LHCN-M2 (cell line): ENCODE measurements around the gene OR8H1. TPM values are rescaled to one million over a fixed set of nuclear protein-coding genes. Genes with fewer than 3 reads are reported as not detected.

ENCODE experiments used
- DNase-seq: peaks from one replicate; pipeline ENCODE4 v3.0.0-alpha.2; 2012; ENCODE audit warnings: low read depth
- polyA plus RNA-seq: library from polyadenylated mRNA; unstranded; fragments of >200 nt; gene quantifications from one replicate; pipeline ENCODE4 v1.2.1, GENCODE V29; 2012; ENCODE audit warnings: missing spikeins
- total RNA-seq: library from RNA; depleted of rRNA; stranded (reverse); fragments of >200 nt; gene quantifications from 2 replicates; pipeline ENCODE4 v1.2.3, GENCODE V29; 2014; rRNA removed

The OR8H1 gene, protein sequence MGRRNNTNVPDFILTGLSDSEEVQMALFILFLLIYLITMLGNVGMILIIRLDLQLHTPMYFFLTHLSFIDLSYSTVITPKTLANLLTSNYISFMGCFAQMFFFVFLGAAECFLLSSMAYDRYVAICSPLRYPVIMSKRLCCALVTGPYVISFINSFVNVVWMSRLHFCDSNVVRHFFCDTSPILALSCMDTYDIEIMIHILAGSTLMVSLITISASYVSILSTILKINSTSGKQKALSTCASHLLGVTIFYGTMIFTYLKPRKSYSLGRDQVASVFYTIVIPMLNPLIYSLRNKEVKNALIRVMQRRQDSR
- not detected in 2 replicates for total RNA-seq
- not detected for polyA plus RNA-seq

DNA sequence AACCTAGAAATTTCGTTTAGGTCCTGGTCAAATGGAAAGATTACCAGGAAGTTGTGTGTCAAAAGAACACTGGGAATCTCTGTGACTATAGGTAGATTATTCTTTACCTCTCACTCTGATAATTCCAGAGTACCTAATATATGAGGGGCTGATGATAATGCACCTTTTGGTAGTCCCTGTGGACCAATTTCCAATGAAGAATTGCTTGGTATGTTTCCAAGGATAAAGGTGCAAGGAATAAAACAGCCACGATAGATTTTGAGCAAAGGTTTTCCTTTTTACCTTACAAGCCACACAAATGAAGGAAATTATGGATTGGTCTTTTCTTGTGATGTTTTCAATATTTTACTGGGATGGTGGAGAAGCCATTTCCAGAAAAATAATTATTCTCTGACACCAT lies at the start of gene OR8H1:
Gene OR8H1, minus strand, starts transcription at position 101 of the 400 bp plus-strand sequence. CDS start 1,192 bp downstream, outside the sequence.
- no peak for DNase-seq

DNA sequence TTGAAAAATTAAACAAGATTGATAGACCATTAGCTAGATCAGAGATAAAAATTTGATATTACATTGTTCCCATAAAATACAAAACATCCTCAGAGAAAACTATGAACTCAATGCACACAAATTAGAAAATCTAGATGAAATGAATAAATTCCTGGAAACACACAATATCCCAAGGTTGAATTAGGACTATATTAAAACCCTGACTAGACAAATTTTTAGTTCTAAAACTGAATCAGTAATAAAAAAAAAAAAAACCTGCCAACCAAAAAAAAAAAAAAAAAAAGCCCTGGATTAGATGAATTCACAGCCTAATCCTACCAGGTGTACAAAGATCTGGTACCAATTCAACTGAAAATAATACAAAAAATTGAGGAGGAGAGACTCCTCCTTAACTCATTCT lies 48.2 kb upstream of the OR8H1 start:
- DNase-seq = no peak

DNA sequence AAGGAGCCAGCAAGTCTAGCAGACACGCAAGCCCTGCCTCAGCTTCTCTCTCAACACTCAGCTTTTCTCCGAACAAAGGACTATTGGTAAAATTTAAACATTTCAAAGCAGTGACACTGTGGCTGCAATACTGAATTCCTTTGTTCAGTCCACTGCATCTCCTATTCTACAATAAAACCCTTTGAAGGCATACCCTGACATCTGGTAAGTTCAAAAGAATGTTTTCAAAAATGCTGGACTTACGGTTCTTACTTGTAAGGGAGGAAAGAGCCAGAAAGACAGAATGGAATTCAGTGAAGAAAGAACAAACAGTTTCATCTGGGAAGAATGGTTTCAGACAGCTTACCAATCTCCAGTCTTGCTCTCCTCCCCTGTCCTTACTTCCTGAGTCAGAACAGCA lies 41.1 kb upstream of the OR8H1 start:
- DNase-seq = no peak

- DNase-seq = no peak
Observed at GRCh38 chr11:56331861-56332491, 39.9 kb upstream of the OR8H1 start.

- DNase-seq = no peak
Observed at GRCh38 chr11:56314844-56315243, 22.8 kb upstream of the OR8H1 start, which contains the start of gene OR8K3. TSS of gene OR8K3 (plus strand) at chr11:56315144. CDS start at chr11:56318307, 3,163 bp downstream.

DNA sequence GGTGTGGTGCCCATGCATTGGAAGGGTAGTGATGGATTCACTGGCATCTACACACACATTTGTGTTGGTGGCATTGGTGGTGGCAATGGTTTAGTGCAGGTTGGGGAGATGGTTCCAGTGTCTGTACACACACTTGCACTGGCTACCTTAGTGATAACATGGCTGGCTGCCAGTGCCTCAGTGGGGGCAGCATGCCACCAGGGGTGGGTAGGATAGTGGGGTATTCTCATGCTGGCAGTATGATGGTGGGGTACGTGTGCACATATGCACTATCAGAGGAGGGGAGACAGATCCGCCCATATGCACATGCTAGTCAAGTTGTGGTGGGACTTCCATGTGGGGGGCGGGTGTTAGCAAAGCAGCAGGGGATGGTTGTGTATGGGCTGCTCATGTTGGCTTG lies 15.8 kb upstream of the OR8H1 start:
- no peak for DNase-seq

DNA sequence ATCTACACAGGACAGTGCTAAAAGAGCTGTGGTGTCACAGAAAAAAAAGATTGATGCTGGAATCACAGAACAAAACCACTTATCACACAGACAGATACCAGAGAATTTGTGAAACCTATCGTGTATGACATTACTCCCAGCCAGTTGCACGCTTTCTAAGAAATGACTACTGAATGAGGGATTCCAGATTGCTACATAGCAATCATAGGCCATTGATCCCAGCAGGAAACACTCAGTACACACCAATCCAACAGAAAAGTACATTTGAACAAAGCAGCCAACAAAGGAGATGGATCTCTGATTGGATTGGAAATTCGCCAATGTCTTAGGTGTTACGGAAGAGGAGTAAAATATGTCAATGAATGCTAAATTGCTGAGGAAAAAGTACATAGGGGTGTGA lies 4.8 kb upstream of the OR8H1 start:
- DNase-seq = no peak

GRCh38 chr11:56273854-56274253 lies 18.2 kb downstream of the OR8H1 start, which contains the start of gene OR5T1:
TSS of gene OR5T1 (plus strand) at chr11:56274154. CDS start at chr11:56275639, 1,485 bp downstream.
- no peak for DNase-seq

DNA sequence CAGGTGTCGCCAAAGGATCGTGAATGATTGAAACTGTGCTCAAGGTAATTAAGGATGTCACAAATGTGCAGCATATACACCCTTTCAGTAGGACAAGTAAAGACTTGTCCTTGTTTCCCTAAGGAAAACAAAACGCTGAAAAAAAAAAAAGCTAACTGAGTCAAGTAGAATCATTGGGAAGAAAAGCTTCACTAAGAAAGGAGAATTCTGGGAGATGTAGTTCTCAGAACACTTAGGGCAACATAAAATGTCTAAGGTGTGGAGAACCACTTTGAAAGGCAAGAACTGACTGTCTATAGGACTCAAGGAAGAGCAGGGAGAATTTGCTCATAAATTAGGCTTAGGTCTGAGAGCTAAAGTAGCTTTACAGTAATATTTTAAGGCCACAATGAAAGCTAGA lies 21.0 kb downstream of the OR8H1 start:
- DNase-seq = no peak

DNA sequence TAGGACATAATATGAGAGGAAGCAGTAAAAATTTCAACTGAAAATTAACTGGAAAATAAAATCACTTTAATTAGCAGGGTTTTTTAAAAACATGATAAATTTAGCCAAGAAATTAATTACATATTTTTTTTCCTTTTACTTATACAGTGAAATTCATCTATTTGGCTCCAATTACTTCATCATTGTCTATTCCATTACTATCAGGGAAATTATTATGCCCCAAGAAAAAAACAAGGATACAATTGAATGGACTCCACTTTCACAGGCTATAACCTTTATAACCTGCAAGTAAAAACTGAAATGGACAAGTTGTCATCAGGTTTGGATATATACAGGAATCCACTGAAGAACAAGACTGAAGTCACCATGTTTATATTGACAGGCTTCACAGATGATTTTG lies 40.1 kb downstream of the OR8H1 start, which contains the start of gene OR5T3:
Gene OR5T3, plus strand, starts transcription at position 301 of the 400 bp plus-strand sequence. Its CDS starts 0 bp downstream, at position 301.
- DNase-seq = no peak

Other genes starting within 250 kb of the OR8H1 start
- gene OR8I2, start 198.9 kb downstream of the OR8H1 start, total RNA-seq = not detected in 2 replicates
- gene OR8H2, start 188.6 kb downstream of the OR8H1 start, total RNA-seq = not detected in 2 replicates
- gene OR8H3, start 169.9 kb downstream of the OR8H1 start, total RNA-seq = not detected in 2 replicates
- gene OR8J3, start 152.1 kb downstream of the OR8H1 start, total RNA-seq = not detected in 2 replicates
- not detected in 2 replicates for gene OR8K5, start 131.9 kb downstream of the OR8H1 start, total RNA-seq
- not detected in 2 replicates for gene OR5J2, start 115.6 kb downstream of the OR8H1 start, total RNA-seq
- not detected in 2 replicates for gene OR5T2, start 58.0 kb downstream of the OR8H1 start, total RNA-seq
- not detected in 2 replicates for gene OR5T3, start 40.0 kb downstream of the OR8H1 start, total RNA-seq
- not detected in 2 replicates for gene OR5T1, start 18.1 kb downstream of the OR8H1 start, total RNA-seq
- not detected in 2 replicates for gene OR8K3, start 22.9 kb upstream of the OR8H1 start, total RNA-seq
- not detected in 2 replicates for gene OR8K1, start 53.8 kb upstream of the OR8H1 start, total RNA-seq
- not detected in 2 replicates for gene OR8J1, start 62.0 kb upstream of the OR8H1 start, total RNA-seq
- not detected in 2 replicates for gene OR8U1, start 83.4 kb upstream of the OR8H1 start, total RNA-seq
- gene OR5AL1, start 120.4 kb upstream of the OR8H1 start, total RNA-seq = not detected in 2 replicates
- not detected in 2 replicates for gene OR5M3, start 181.1 kb upstream of the OR8H1 start, total RNA-seq
- not detected in 2 replicates for gene OR5M8, start 199.1 kb upstream of the OR8H1 start, total RNA-seq